OCI-LY1 (cell line): ENCODE measurements around the gene TMPRSS3.

ENCODE experiments used
- H2AFZ ChIP-seq: fragments of 200-600 bp; sonication (generic), shearing (Covaris generic); 2 replicates; pipeline ENCODE4 v1.6.0; 2014; ENCODE audit warnings: antibody characterized with exemption, mild to moderate bottlenecking, low read length
- H3F3A ChIP-seq: fragments of 200-600 bp; sonication (generic), shearing (Covaris generic); 2 replicates; pipeline ENCODE4 v1.6.0; 2014; ENCODE audit warnings: mild to moderate bottlenecking, antibody characterized with exemption, low read length, moderate library complexity; ENCODE audit not compliant: insufficient read depth
- H3K27ac ChIP-seq: fragments of 200-600 bp; sonication (generic); 2 replicates; pipeline ENCODE4 v1.5.1; 2014; ENCODE audit warnings: low read length, mixed run types, mild to moderate bottlenecking, low read depth; ENCODE audit not compliant: poor library complexity, severe bottlenecking
- H3K27me3 ChIP-seq: fragments of 200-600 bp; sonication (generic); 2 replicates; pipeline ENCODE4 v1.6.0; 2014; ENCODE audit warnings: antibody characterized with exemption, mild to moderate bottlenecking, low read length, moderate library complexity; ENCODE audit not compliant: insufficient read depth
- H3K36me3 ChIP-seq: fragments of 200-600 bp; sonication (generic); 2 replicates; pipeline ENCODE4 v1.6.1; 2014; ENCODE audit warnings: mild to moderate bottlenecking, antibody characterized with exemption, low read length, moderate library complexity, mixed read lengths; ENCODE audit not compliant: insufficient read depth
- H3K4me1 ChIP-seq: fragments of 200-600 bp; sonication (generic); 2 replicates; pipeline ENCODE4 v1.5.1; 2014; ENCODE audit warnings: mild to moderate bottlenecking, low read length, moderate library complexity; ENCODE audit not compliant: insufficient read depth, severe bottlenecking
- H3K4me2 ChIP-seq: fragments of 200-600 bp; sonication (generic), shearing (Covaris generic); 2 replicates; pipeline ENCODE4 v1.6.1; 2014; ENCODE audit warnings: low read length
- H3K4me3 ChIP-seq: fragments of 200-600 bp; sonication (generic); 2 replicates; pipeline ENCODE4 v1.5.1; 2014; ENCODE audit warnings: low read length, low read depth, mild to moderate bottlenecking, mixed read lengths; ENCODE audit not compliant: poor library complexity, severe bottlenecking
- H3K79me2 ChIP-seq: fragments of 200-600 bp; shearing (Covaris generic); 2 replicates; pipeline ENCODE4 v1.6.1; 2016; ENCODE audit warnings: mixed run types, low read length, mixed read lengths; ENCODE audit not compliant: insufficient read depth
- H3K9ac ChIP-seq: fragments of 200-600 bp; sonication (generic), shearing (Covaris generic); 2 replicates; pipeline ENCODE4 v1.6.1; 2014; ENCODE audit warnings: mild to moderate bottlenecking, low read length, mixed read lengths
- H3K9me2 ChIP-seq: fragments of 200-600 bp; sonication (generic), shearing (Covaris generic); 2 replicates; pipeline ENCODE4 v1.6.1; 2014; ENCODE audit warnings: low read depth, mild to moderate bottlenecking, low read length, mixed read lengths
- H3K9me3 ChIP-seq: fragments of 200-600 bp; shearing (Covaris generic); 2 replicates; pipeline ENCODE4 v1.6.1; 2014; ENCODE audit warnings: low read length, mixed read lengths
- H4K20me1 ChIP-seq: fragments of 200-600 bp; sonication (generic), shearing (Covaris generic); 2 replicates; pipeline ENCODE4 v1.6.0; 2016; ENCODE audit warnings: mild to moderate bottlenecking, low read length; ENCODE audit not compliant: insufficient read depth
- CTCF ChIP-seq: fragments of 200-600 bp; sonication (generic), shearing (Covaris generic); IDR thresholded peaks from 2 replicates; pipeline ENCODE4 v1.5.1; 2017; ENCODE audit warnings: mild to moderate bottlenecking, antibody characterized with exemption, low read length, moderate library complexity, mixed read lengths
- EZH2 ChIP-seq: fragments of 200-600 bp; sonication (generic), shearing (Covaris generic); IDR thresholded peaks from 2 replicates; pipeline ENCODE4 v1.8.0; 2017; ENCODE audit warnings: borderline replicate concordance, mixed run types, mild to moderate bottlenecking, antibody characterized with exemption, low read length, moderate library complexity, mixed read lengths

Gene TMPRSS3

GRCh38 chr21:42373908-42374455, 21.9 kb downstream of the TMPRSS3 start:
- Histone ChIP-seq H3K27me3 (peaks cover 11% of the 10 kb centered on the region; the same call in 1 of the 2 replicates), H3K36me3 (no peaks in the 10 kb centered on the region), H3K4me3 (no peak overlapping the region), H3K9ac (no peak overlapping the region), H4K20me1 (no peaks in the 10 kb centered on the region), H3K4me1 (no peaks in the 10 kb centered on the region), H3K9me2 (no peaks in the 10 kb centered on the region), H3K4me2 (no peak overlapping the region), H3K9me3 (no peaks in the 10 kb centered on the region), H3F3A (no peaks in the 10 kb centered on the region), H3K27ac (no peak overlapping the region), H2AFZ (no peak overlapping the region), H3K79me2 (no peaks in the 10 kb centered on the region)
- TF ChIP-seq EZH2 (no peak), CTCF (no peak)

GRCh38 chr21:42373196-42373907, 22.5 kb downstream of the TMPRSS3 start:
- Histone ChIP-seq H2AFZ (no peak overlapping the region), H3K36me3 (no peaks in the 10 kb centered on the region), H3F3A (no peaks in the 10 kb centered on the region), H3K79me2 (no peaks in the 10 kb centered on the region), H4K20me1 (no peaks in the 10 kb centered on the region), H3K27ac (no peak overlapping the region), H3K4me3 (no peak overlapping the region), H3K9me3 (no peaks in the 10 kb centered on the region), H3K9me2 (no peaks in the 10 kb centered on the region), H3K4me2 (no peak overlapping the region), H3K9ac (no peak overlapping the region), H3K27me3 (peaks cover 13% of the 10 kb centered on the region; the same call in 1 of the 2 replicates), H3K4me1 (no peaks in the 10 kb centered on the region)
- TF ChIP-seq CTCF, result no peak
- no peak for TF ChIP-seq EZH2

GRCh38 chr21:42370894-42371654, 24.8 kb downstream of the TMPRSS3 start:
- TF ChIP-seq CTCF (no peak), EZH2 (no peak)
- H3K27me3 ChIP-seq, result peaks cover 18% of the 10 kb centered on the region; the same call in 1 of the 2 replicates
- no peak overlapping the region for H3K27ac ChIP-seq

More at GRCh38 chr21:42370894-42371654, 24.8 kb downstream of the TMPRSS3 start:
- no peak overlapping the region for H3K9ac ChIP-seq
- H3K79me2 ChIP-seq, result no peaks in the 10 kb centered on the region
- H3K4me2 ChIP-seq, result no peak overlapping the region
- H3K4me1 ChIP-seq, result no peaks in the 10 kb centered on the region
- H2AFZ ChIP-seq, result no peak overlapping the region
- no peaks in the 10 kb centered on the region for H3K9me3 ChIP-seq
- H4K20me1 ChIP-seq, result no peaks in the 10 kb centered on the region
- H3K9me2 ChIP-seq, result no peaks in the 10 kb centered on the region
- H3K4me3 ChIP-seq, result no peak overlapping the region
- H3F3A ChIP-seq, result no peaks in the 10 kb centered on the region
- H3K36me3 ChIP-seq, result no peaks in the 10 kb centered on the region
